HG03135 (cell line): ENCODE results near the gene NUAK1.

ENCODE experiments used
- ATAC-seq: cut with Tn5 transposase; IDR thresholded peaks from one replicate; pipeline ENCODE4 v1.9.1; 2021; ENCODE audit warnings: mild to moderate bottlenecking, moderate library complexity; ENCODE audit not compliant: unreplicated experiment

The NUAK1 gene

GRCh38 chr12:106113042-106113441 is 25.7 kb downstream of the NUAK1 start:
- no peak for ATAC-seq

GRCh38 chr12:106112145-106112821 is 26.5 kb downstream of the NUAK1 start:
- ATAC-seq, result no peak

- no peak for ATAC-seq
Measured at GRCh38 chr12:106110626-106111300, 28.0 kb downstream of the NUAK1 start.

- ATAC-seq, result no peak
Measured at GRCh38 chr12:106109168-106109910, 29.4 kb downstream of the NUAK1 start.

- ATAC-seq, result no peak
Measured at GRCh38 chr12:106108185-106108835, 30.4 kb downstream of the NUAK1 start.

- ATAC-seq, result no peak
Measured at GRCh38 chr12:106107566-106107965, 31.2 kb downstream of the NUAK1 start.

- ATAC-seq, result no peak
Measured at GRCh38 chr12:106106892-106107291, 31.9 kb downstream of the NUAK1 start.

GRCh38 chr12:106106061-106106566 is 32.6 kb downstream of the NUAK1 start:
- no peak for ATAC-seq

GRCh38 chr12:106101803-106102202 is 37.0 kb downstream of the NUAK1 start:
- ATAC-seq, result no peak

- no peak for ATAC-seq
Measured at GRCh38 chr12:106098691-106099200, 40.0 kb downstream of the NUAK1 start.

- no peak for ATAC-seq
Measured at GRCh38 chr12:106097011-106097410, 41.7 kb downstream of the NUAK1 start.

GRCh38 chr12:106096376-106096775 is 42.4 kb downstream of the NUAK1 start:
- ATAC-seq, result no peak

- ATAC-seq, result no peak
Measured at GRCh38 chr12:106094304-106094703, 44.5 kb downstream of the NUAK1 start.

GRCh38 chr12:106093246-106093645 is 45.5 kb downstream of the NUAK1 start:
- no peak for ATAC-seq

GRCh38 chr12:106091446-106091820 is 47.3 kb downstream of the NUAK1 start:
- ATAC-seq, result no peak

GRCh38 chr12:106090591-106091445 is 47.9 kb downstream of the NUAK1 start:
- no peak for ATAC-seq

GRCh38 chr12:106089935-106090334 is 48.8 kb downstream of the NUAK1 start:
- no peak for ATAC-seq

GRCh38 chr12:106088811-106089485 is 49.8 kb downstream of the NUAK1 start:
- no peak for ATAC-seq

GRCh38 chr12:106088246-106088808 is 50.4 kb downstream of the NUAK1 start:
- no peak for ATAC-seq
